LoVo (cell line): ENCODE data around the gene PLEKHG4B.
"Not testable (repeated sequence)": the region's sequence is repeated elsewhere in the genome, so short reads cannot be mapped to it uniquely, and the experiment has no call there.

Experiments used
- DNase-seq: peaks from one replicate; pipeline ENCODE4 v3.0.0-alpha.2; 2016; ENCODE audit warnings: low spot score

Gene PLEKHG4B

GRCh38 chr5:95241-95980 lies 3.4 kb downstream of the PLEKHG4B start:
- DNase-seq = no peak

- no peak for DNase-seq
Observed at GRCh38 chr5:96976-97660, 5.2 kb downstream of the PLEKHG4B start.

GRCh38 chr5:99815-100214 lies 7.8 kb downstream of the PLEKHG4B start:
- DNase-seq = no peak

- no peak for DNase-seq
Observed at GRCh38 chr5:102411-103043, 10.6 kb downstream of the PLEKHG4B start.

- not testable (repeated sequence) for DNase-seq
Observed at GRCh38 chr5:104106-104505, 12.1 kb downstream of the PLEKHG4B start.

GRCh38 chr5:104778-105296 lies 12.9 kb downstream of the PLEKHG4B start:
- DNase-seq = no peak

GRCh38 chr5:105504-106070 lies 13.6 kb downstream of the PLEKHG4B start:
- DNase-seq = no peak

- DNase-seq = no peak
Observed at GRCh38 chr5:106587-106986, 14.6 kb downstream of the PLEKHG4B start.

GRCh38 chr5:107526-107925 lies 15.6 kb downstream of the PLEKHG4B start:
- no peak for DNase-seq

- no peak for DNase-seq
Observed at GRCh38 chr5:109826-110225, 17.9 kb downstream of the PLEKHG4B start.

GRCh38 chr5:110270-110888 lies 18.4 kb downstream of the PLEKHG4B start:
- DNase-seq = no peak

GRCh38 chr5:111171-111570 lies 19.2 kb downstream of the PLEKHG4B start:
- DNase-seq = no peak

GRCh38 chr5:119486-120097 lies 27.6 kb downstream of the PLEKHG4B start:
- DNase-seq = no peak

GRCh38 chr5:121432-121831 lies 29.5 kb downstream of the PLEKHG4B start:
- DNase-seq = no peak

GRCh38 chr5:125815-126214 lies 33.8 kb downstream of the PLEKHG4B start:
- DNase-seq = no peak

GRCh38 chr5:126806-127205 lies 34.8 kb downstream of the PLEKHG4B start:
- no peak for DNase-seq

- no peak for DNase-seq
Observed at GRCh38 chr5:127886-128285, 35.9 kb downstream of the PLEKHG4B start.

- DNase-seq = no peak
Observed at GRCh38 chr5:128446-128845, 36.5 kb downstream of the PLEKHG4B start.

- no peak for DNase-seq
Observed at GRCh38 chr5:129148-129547, 37.2 kb downstream of the PLEKHG4B start.

- peak; percentile 1 for DNase-seq
Observed at GRCh38 chr5:129820-130219, 37.9 kb downstream of the PLEKHG4B start.

- no peak for DNase-seq
Observed at GRCh38 chr5:130601-131131, 38.7 kb downstream of the PLEKHG4B start.
